Cortex of kidney (tissue), 1 donor: Measurements from ENCODE around the gene NCOR1.
"Not testable (repeated sequence)": the region's sequence is repeated elsewhere in the genome, so short reads cannot be mapped to it uniquely, and the experiment has no call there.

Experiments
- DNase-seq: peaks from one replicate; lab custom pipeline; 2025; lab: John Stamatoyannopoulos, UW

NCOR1 gene

GRCh38 chr17:16086957-16087356 is 128.4 kb downstream of the NCOR1 start:
- no peak for DNase-seq

GRCh38 chr17:16085066-16085699 is 130.2 kb downstream of the NCOR1 start:
- no peak for DNase-seq

DNA sequence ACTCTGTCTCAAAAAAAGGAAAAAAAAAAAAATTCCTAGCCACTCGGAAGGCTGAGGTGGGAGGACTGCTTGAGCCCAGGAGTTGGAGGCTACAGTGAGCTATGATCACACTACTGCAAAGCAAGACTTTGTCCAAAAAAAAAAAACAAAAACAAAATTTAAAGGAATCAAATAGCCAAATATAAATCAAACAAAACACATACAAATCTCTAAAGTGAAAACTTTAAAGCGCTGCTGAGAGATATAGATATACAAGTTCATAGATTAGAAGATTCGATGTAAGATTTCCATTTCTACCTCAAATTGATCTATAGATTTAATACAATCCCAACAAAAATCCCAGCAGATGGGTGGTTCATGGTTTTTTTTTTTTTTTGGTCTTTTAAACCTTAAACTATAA is 132.1 kb downstream of the NCOR1 start:
- no peak for DNase-seq

DNA sequence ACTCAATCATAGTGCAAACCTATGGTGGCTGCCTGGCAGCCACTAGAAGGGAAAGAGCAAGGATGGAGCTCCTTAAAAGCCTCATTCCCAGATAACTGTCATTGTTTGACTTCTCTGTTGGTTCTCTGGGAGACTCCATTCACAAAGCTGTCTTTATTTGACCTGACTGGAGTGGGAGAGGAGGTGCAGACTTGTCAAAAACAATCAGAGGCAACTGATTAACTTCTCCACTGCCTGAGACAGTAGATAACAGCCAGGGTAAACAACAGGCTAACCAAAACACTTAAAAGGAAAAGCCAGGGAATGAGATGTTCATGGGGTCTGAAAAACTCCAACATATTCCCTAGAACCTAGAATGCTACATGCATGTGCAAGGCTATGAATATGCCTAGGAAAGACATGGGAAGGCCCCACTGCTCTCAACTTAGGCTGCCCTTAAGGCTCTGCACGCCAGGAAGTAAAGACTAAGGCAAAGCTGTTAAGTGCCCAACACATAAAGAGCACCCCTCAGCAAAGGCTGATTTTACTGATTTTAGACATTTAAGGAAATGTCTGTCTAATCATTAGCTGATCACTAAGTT is 133.7 kb downstream of the NCOR1 start:
- no peak for DNase-seq

GRCh38 chr17:16080366-16080765 is 135.0 kb downstream of the NCOR1 start:
- no peak for DNase-seq

DNA sequence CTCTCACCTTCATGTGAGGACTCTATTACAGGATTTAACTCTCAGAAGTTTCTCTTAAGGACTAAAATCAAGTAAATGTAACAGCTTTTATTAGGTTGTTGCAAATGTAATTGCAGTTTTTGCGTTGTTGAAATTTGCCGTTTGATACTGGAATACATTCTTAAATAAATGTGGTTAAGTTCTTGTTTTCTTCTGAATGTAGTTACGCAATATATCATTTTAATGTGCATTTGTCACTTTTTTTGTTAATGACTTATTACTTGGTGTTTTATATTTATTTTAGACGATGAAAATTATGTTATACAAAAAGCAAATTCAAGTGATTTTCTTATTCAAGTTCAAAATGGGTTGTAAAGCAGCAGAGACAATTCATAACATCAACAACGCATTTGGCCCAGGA is 139.4 kb downstream of the NCOR1 start:
- DNase-seq: no peak

GRCh38 chr17:16074423-16074822 is 140.9 kb downstream of the NCOR1 start:
- DNase-seq: no peak

DNA sequence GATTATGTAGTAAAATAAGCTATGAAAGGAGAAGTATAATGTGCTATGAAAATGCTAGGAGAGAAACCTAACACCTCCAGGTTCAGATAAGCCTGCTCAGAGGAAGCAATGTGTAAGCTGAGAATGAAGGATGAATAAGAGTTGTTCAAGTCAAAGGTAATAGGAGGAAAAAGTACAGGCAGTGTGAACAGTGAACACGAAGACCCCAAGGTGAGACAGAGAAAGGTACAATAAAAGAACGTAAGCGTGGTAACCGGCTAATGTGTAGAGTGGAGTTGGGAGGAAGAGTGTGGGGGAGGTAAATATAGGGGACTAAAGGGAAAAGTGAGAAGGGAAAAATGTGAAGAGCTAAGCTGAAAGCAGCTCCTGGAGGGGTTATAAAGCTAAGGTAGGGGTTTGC is 141.5 kb downstream of the NCOR1 start:
- DNase-seq: no peak

DNA sequence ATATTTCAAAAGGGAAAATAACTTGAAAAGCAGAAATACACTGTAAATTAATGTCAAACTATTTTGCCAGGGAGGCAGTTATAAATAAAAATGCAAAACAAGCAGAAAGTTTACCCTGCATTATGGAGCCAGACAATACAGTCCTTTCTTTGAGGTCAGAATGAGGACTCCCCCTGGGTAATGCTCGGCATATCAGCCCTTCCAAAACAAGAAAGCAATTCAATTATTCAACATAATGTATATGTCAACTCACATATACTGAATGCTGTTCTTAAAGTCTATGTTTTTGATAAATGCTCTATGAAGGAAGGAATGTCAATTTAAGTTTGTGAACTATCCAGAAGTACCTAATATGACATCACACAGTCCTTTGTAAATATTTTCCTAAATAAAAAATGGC is 143.3 kb downstream of the NCOR1 start:
- DNase-seq: no peak

DNA sequence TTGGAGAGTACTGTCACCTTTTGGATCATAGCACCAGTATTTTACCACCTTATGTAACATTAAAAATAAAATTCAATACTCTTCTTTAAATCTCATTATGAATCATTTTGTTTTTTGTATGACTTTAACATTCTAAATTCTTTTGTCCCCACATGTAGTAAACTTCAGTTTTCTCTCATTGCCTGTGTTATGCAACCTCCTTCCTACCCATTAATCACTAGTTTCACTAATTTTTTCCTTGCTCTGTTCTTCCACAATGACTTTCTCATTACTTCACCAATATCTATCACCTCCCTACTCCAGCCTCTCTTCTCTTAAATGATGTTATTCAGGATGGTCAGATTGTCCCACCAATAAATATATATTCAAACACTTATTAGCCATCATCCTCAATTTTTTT is 147.0 kb downstream of the NCOR1 start:
- no peak for DNase-seq

GRCh38 chr17:16066125-16066524 is 149.2 kb downstream of the NCOR1 start:
- no peak for DNase-seq

GRCh38 chr17:16061631-16062030 is 153.7 kb downstream of the NCOR1 start:
- DNase-seq: no peak

GRCh38 chr17:16055139-16055538 is 160.2 kb downstream of the NCOR1 start:
- DNase-seq: not testable (repeated sequence)

DNA sequence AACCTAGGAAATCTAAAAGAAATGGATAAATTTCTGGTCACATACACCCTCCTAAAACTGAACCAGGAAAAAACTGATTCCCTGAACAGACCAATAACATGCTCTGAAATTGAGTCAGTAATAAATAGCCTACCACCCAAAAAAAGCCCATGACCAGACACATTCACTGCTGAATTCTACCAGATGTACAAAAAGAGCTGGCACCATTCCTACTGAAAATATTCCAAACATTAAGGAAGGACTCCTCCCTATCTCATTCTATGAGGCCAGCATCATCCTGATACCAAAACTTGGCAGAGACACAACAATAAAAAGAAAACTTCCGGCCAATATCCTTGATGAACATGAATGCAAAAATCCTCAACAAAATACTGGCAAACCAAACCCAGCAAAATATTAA is 162.8 kb downstream of the NCOR1 start:
- DNase-seq: no peak

DNA sequence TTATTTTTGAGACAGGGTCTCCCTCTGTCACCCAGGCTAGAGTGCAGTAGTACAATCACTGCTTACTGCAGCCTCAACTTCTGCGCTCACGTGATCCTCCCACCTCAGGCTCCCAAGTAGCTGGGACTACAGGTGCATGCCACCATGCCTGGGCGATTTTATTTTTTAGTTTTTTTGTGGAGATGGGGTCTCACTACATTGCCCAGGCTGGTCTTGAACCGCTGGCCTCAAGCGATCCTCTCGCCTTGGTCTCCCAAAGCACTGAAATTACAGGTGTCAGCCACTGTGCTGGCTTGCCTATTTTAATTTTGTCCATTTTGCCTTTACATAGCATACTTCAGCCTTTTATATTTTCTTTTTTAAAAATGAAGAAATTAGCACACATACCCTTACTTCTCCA is 164.5 kb downstream of the NCOR1 start:
- DNase-seq: no peak

DNA sequence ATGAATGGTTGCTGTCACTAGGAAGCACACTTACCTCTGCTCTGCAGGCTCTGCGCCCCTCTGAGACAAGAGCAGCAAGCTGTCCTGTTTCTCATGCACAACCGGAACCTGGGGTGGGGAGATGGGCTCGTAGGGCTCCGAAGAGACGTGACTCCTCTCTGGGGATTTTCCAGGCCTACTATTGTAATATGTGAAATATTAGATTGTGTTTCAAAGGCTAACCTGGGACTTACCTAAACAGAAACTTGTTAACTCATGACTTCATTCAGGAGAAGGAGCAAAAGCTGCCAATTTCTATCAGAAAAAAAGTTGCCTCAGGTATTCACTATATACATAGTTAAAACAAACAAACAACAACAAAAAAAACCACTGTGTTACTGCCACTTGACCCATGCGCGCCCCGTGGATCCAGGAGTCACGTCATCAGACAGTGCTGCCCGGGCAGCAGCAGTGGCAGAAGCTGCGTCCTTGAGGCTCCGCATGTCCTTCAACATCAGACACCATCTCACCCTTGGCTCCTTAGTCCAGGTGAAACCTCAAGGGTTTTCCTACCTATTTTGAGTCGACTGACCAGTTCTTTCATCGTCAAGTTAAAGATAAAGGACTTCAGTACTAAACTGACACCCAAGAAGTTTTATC is 166.4 kb downstream of the NCOR1 start:
- no peak for DNase-seq

DNA sequence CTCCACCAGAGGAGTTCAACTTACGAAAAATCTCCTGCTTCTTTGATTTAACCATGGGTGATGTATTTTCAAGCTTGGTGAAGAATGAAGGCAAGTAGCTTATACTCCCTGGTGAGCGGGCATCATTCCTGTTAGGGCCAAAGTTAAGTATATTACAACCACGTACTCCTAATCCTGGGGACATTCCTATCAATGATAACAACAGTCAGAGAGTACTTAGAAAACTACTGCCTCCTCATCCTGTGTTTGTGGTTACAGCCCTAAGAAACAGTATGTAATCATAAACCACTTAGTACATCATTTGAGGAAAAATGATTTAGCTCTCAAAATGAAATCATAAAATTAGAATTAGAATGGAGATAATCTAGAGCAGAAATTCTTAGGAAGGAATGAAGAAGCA is 168.4 kb downstream of the NCOR1 start:
- DNase-seq: no peak

DNA sequence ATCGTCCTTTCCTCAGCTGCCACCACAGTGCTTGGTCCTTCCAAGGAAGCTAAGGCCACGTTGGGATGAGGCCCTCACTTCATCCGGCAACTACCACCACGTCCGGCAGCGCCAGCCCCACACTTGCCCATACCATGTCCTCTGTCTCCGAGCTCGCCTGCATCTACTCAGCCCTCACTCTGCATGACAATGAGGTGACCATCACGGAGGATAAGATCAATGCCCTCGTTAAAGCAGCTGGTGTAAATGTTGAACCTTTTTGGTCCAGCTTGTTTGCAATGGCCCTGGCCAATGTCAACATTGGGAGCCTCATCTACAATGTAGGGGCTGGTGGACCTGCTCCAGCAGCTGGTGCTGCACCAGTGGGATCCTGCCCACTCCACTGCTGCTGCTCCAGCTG is 170.8 kb downstream of the NCOR1 start:
- DNase-seq: no peak

DNA sequence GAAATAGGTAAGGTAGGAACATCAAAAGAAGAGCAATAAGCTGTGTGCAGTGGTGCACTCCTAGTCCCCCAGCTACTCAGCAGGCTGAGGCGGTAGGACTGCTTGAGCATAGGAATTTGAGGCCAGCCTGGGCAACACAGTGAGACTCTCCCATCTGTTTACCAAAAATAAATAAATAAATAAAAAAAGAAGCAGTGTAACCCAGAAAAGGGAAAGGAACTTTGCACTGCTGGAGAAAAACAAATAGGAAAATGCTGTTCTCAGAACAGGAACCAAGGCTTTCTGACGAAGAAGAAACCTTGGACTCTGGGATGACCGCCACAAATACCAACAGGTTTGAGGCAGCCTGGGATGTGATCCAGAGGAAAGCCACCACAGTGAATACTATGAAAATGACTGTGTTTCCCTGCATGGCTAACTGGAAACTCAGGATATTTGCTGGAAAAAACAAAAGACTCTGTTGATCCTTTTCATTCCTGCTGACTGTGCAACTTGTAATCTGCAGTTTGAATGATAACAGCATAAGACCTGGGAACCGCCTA is 174.6 kb downstream of the NCOR1 start:
- DNase-seq: no peak

GRCh38 chr17:16037636-16038035 is 177.7 kb downstream of the NCOR1 start:
- no peak for DNase-seq

DNA sequence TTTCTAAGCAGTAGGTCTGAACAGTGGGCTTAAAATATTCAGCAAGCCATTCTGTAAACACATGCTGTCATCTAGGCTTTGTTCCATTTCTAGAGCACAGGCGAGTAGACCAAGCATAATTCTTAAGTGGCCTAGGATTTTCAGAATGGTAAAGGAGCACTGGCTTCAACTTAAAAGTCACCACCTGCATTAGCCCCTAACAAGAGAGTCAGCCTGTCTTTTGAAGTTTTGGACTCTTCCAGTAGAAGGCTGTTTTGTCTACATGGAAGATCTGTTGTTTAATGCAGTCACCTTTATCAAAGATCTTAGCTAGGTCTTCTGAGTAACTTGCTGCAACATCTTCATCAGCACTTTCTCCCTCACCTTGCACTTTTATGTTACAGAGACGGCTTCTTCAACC is 179.1 kb downstream of the NCOR1 start:
- no peak for DNase-seq

- no peak for DNase-seq
Measured at GRCh38 chr17:16033729-16034349, 181.5 kb downstream of the NCOR1 start.
